Measurements from ENCODE around the gene SERTAD2. TPM values are rescaled to one million over a fixed set of nuclear protein-coding genes. Genes with fewer than 3 reads are reported as not detected.

SERTAD2 gene
- total RNA-seq, 2 donors from 2014 or later = 17.8 to 46.4 TPM

DNA sequence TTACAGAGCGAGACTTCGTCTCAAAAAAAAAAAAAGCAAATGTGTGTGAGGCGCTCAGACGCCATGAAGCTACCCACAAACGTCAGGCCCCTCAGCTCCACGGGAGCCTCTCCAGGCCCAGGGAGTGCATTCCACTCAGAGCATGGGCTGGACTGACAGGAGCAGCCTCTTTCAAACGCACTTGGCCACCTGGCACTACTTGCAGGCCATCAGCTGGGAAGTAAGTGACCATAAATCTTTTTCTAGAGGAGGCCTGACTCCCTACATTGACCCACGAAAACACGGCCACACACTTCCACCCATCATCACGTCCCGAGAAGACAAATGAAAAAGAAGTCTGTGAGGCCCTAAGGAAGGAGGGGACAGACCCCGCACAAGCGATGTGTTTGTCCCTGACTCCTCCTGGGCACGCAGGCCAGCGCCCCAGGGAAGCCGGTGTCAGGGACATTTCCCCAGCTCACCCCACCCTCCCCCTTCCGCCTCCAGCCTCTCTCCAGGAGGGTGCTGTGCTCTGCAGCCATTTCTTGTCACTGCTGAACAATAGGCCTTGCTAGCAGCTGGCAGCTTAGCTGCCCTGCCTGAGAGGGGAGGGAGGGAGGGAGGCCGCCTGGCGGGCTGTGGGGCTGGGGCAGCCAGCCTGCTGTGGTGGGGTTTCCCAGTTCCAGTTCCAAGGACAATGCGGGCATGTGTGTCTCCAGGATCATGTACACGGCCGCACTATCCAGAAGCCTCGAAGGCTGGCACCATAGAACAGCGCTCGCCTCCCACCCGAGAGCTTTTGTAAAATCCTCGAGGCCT, 26.6 kb downstream of the SERTAD2 start:
- H3K36me3 Mint-ChIP-seq = no peaks in the 10 kb centered on the region
- DNase-seq (ENCODE audit: low spot score in 2 of 2) (no peak), ATAC-seq (no peak)
- H3K9me3 Mint-ChIP-seq = no peaks in the 10 kb centered on the region
- H3K27ac Mint-ChIP-seq = no peak overlapping the region

DNA sequence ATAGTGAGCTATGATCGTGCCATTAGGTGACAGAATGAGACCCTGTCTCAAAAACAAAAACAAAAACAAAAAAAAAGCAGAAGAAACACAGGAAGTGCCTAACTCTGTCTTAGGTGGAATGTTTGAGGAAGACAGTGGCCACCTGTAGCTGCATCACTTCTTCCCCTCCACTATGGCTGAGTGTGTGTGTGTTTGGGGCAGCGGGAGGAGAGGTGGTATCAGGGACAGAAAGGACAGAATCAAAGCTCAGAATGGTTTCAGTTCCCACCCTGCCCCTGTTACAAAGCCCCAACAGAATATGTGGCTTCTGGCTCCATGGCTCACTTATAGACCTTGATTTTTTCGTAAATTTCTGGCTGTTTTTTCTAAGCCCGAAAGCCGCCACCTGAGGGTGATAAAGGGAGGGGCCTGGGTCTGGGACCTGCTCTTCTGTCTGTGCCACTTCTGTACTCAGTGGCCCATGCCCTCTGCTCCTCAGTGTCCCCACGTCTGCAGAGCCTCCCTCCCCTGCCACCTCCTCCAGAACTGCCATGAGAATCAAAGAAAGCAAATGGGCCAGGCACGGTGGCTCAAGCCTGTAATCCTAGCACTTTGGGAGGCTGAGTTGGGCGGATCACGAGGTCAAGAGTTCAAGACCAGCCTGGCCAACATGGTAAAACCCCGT, 27.4 kb downstream of the SERTAD2 start:
- ATAC-seq (no peak), DNase-seq (ENCODE audit: low spot score in 2 of 2) (no peak)
- no peak overlapping the region for H3K27ac Mint-ChIP-seq
- H3K9me3 Mint-ChIP-seq = no peaks in the 10 kb centered on the region
- H3K36me3 Mint-ChIP-seq = no peaks in the 10 kb centered on the region

DNA sequence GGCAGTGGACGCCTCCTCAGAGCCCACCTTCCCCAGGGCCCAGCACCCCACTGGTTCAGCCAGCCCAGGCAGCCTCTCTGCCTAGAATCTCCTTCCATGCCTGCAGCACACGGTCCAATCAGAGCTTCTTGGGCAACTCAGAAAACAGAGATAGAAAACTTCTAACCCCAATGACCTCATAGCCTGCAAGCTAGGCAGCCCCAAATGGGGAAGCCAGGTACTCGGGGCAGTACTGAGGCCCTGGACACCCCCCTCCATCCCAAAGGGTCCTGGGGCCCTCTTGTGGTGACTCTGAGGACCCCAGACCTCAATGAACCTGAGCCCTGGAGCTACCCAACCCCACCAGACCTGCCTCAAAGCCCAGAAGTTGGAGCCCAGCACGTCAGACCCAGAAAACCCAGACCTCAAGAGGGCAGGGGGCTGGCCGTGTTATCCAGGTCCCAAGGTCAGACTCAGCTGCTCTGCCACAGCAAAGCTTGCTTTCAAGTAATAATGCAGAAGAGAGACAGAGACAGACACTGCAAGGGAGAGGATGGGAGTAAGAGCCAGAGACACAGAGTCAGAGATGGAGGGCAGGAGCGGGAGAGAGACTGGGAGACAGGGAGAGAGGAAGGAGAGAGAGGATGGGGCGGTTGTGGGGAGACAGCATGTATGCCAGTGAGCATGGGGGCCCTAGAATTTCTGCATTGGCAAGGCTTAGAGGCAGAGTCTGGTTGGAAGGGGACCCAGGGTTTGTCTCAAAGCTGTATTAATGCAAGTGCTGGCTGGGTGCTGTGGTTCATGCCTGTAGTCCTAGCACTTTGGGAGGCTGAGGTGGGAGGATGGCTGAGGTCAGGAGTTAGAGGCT, 28.2 kb downstream of the SERTAD2 start:
- Mint-ChIP-seq H3K36me3 (no peaks in the 10 kb centered on the region), H3K27ac (peak overlapping the region in 1 of 2 donors; percentile 11), H3K9me3 (no peaks in the 10 kb centered on the region)
- ATAC-seq (peak; percentile 40 to 47), DNase-seq (ENCODE audit: low spot score in 2 of 2) (no peak)

DNA sequence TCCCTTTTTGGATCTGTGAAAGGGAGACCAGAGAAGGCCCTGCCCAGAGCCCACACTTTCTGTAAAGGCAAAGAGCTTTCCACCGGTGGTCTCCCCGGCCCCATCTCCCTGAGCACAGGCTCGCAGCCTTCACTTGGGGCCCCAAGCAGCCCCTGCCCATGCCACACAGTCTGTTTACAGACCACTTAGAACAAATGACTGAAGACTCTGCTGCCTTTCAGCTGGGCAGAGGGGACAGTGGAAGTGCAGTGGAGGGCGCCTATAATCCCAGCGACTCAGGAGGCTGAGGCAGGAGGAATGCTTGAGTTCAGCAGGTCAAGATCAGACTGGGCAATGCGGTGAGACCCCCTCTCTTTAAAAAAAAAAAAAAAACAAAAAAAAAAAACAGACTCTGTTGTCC, 28.9 kb downstream of the SERTAD2 start:
- Mint-ChIP-seq H3K9me3 (no peaks in the 10 kb centered on the region), H3K36me3 (no peaks in the 10 kb centered on the region), H3K27ac (no peak overlapping the region)
- DNase-seq (ENCODE audit: low spot score in 2 of 2) (no peak), ATAC-seq (no peak)

DNA sequence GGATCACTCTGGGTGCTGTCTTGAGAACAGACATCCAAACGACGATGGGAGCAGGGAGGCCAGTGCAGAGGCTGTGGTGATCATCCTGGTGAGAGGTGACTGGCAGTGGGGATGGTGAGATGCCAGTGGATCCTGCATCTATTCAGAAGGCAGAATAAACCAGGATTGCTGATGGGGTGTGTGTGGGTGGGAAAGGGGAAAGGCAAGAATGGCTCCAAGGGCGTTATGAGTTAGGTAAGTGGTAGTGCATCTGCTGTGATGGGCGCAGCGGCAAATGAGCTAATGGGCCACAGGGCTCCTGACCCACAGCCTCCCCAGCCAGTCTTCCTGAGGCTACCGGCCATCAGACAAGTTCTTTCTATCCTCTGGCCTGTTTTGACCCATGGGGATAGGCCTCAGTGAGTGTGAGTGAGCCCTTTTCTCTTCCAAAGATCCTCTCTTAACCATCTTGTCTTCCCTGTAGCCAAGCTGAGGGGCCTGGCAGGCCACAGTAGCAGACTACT, 29.6 kb downstream of the SERTAD2 start:
- no peaks in the 10 kb centered on the region for H3K9me3 Mint-ChIP-seq

DNA sequence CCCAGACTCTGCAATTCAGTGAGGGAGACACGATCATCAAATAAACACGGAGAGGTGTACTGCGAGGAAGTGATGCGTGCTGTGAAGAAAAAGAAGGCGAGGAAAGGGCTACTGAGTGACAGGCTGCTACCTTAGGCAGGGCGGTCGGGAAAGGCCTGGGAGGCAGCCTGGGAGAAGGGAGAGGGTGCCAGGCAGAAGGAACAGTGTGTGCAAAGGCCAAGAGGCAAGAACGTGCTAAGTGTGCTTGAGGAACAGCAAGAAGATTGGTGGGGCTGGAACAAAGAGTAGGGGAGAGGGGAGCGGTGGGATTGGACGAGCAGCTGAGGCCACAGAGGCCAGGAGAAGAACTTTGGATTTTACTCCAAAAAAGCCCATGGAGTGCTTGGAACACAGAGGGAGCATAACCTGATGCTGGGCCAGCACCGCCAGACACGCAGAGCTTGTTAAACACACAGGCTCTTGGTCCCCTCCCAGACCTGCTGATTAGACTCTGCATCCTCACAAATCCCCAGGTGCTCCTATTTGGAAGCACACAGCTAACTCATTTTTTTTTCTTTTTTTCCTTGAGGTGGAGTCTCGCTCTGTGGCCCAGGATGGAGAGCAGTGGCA, 30.4 kb downstream of the SERTAD2 start:
- Mint-ChIP-seq H3K36me3 (no peaks in the 10 kb centered on the region), H3K27ac (no peak overlapping the region), H3K9me3 (no peaks in the 10 kb centered on the region)
- ATAC-seq (no peak), DNase-seq (ENCODE audit: low spot score in 2 of 2) (no peak)

More for the DNA sequence above, 29.6 kb downstream of the SERTAD2 start:
- no peak for DNase-seq (ENCODE audit: low spot score in 2 of 2)
- no peak for ATAC-seq
- Mint-ChIP-seq H3K36me3 (no peaks in the 10 kb centered on the region), H3K27ac (no peak overlapping the region)

DNA sequence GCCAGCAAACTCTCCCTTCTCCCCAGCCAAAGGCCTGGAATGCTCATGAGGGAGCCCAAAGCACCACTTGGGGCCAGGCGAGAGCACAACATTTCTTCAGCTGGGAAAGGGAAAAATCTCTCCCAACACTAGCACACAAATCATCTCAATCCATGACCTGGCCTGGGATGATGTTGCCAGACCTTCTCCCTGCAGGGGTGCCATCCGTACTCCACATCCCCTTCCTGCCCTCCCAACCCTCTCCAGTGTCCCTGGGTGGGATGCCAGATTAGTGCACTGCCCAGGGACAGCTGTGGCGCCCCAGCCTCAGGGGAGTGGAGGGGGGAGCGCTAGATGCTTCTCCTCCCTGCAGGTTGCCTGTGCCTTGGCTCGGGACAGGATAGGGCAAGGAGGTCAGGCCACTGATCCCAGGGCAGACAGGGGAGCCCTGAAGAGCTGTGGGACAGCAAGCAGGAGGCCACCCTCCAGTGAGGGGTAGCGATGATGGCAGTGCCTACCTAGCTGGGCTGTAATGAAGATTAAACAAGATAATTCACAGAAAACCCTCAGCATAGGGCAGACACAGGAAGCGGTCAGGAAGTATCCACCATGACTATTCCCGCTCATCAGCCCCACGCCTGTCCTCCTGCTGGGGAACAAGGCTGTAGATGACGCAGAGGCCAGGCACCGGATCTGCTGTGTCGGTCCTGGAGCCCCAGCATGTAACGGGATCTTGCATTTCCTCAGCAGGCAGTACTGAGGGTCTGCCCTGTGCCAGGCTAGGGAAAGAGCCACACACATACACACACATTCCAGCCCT, 31.1 kb downstream of the SERTAD2 start:
- H3K9me3 Mint-ChIP-seq = no peaks in the 10 kb centered on the region
- H3K27ac Mint-ChIP-seq = peak overlapping the region in 1 of 2 donors; percentile 9
- ATAC-seq (no peak), DNase-seq (ENCODE audit: low spot score in 2 of 2) (no peak)
- H3K36me3 Mint-ChIP-seq = no peaks in the 10 kb centered on the region

DNA sequence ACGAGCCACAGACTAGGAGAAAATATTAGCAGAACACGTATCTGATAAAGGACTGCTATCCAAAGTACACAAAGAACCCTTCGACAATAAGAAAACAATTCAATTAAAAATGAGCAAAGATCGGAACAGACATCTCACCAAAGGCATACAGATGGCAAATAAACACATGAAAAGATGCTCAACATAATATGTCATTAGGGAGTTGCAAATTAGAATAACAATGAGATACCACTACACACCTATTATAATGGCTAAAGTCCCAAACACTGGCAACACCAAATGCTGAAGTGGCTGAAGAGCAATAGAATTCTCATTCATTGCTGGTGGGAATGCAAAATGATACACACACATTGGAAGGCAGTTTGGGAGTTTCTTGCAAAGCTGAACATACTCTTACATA, 33.1 kb downstream of the SERTAD2 start:
- DNase-seq (ENCODE audit: low spot score in 2 of 2) = no peak
- no peak overlapping the region for H3K27ac Mint-ChIP-seq
- no peak for ATAC-seq
- H3K36me3 Mint-ChIP-seq = no peaks in the 10 kb centered on the region
- H3K9me3 Mint-ChIP-seq = no peaks in the 10 kb centered on the region

DNA sequence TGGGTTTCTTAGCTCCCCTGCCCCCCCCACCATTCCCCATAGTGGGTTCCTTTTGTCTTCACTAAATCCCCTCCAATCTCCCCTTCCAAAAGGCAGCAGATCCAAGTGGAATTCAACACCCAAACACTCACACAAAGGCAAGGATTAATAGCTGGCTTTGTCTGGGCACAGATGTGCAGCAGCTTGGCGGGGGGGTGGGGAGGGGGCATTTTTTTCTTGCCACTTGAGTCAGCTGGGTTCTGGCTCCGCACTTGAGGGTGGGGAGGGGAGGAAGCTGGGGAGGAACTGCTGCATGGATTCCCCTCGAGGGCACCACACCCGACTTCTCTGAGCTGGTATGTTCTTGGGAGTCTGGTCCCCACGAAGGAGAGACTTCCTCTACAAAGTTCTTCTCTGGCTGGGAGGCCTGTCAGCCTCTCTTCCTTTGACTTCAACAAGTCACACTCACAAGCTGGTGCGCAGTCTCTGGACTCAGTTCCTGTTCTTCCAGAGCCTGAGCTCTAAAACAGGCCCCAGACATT, 36.0 kb downstream of the SERTAD2 start:
- no peak for DNase-seq (ENCODE audit: low spot score in 2 of 2)
- ATAC-seq = no peak
- no peaks in the 10 kb centered on the region for H3K9me3 Mint-ChIP-seq
- no peak overlapping the region for H3K27ac Mint-ChIP-seq
- H3K36me3 Mint-ChIP-seq = no peaks in the 10 kb centered on the region

DNA sequence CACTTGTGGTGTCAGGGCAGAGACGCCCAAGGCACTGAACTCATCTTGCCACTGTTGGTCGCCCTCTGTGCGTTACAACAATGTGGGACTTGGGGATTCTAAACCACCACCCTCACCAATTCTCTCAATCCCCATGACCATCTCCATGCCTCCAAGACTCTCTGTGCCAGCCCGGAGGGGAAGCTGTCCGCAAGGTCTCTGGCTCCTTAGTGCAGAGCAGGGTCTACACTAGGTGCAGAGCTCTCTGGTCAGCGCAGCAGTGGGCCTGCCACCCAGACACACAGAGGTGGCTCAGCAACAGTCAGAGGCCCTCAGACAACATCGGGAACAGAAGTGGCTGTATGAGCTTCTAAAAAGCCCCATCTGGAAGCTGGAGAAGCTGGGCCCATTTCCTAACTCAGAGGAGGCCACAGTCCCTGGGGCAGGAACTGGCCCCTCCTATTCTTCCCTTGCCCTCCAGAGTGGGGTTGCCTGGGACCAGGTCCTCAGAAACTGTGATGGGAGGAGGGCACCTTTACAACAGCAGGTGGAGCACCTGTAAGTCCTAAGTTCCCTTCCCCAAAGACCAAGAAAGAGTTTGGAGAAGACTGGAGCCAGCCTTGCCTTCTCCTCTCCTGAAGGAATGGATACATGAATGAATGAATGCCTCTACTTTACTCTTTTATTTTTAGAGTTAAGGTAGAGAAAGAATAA, 37.7 kb downstream of the SERTAD2 start:
- no peak for ATAC-seq
- Mint-ChIP-seq H3K36me3 (no peaks in the 10 kb centered on the region), H3K9me3 (no peaks in the 10 kb centered on the region), H3K27ac (no peak overlapping the region)
- no peak for DNase-seq (ENCODE audit: low spot score in 2 of 2)

DNA sequence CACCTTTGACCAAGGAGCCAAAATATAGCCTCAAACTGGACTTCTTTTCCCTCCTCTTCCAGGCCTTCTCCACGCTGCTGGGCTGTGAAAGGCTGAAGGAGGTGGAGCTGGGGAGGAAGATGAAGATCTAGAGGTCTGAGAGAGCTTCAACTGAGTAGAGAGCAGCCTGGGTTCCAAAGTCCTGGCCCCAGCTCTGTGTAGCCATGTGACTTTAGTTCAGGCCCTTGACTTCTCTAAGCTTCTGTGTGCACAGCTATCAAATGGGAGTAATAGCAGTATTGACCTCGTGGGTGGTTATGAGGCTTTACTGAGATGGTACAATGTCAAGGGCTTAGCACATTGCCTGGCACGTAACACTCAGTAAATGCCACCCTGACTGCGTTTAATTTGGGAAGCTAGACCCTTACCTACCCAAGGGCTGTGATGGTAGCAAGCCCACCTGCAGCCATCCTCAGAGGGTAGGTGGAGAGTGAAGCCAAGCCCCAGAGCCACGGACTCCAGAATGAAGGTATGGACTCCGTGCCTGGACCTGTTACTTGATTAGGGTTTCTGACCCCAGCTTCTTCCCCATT, 38.4 kb downstream of the SERTAD2 start:
- DNase-seq (ENCODE audit: low spot score in 2 of 2) (no peak), ATAC-seq (no peak)
- no peaks in the 10 kb centered on the region for H3K36me3 Mint-ChIP-seq
- no peaks in the 10 kb centered on the region for H3K9me3 Mint-ChIP-seq
- no peak overlapping the region for H3K27ac Mint-ChIP-seq

DNA sequence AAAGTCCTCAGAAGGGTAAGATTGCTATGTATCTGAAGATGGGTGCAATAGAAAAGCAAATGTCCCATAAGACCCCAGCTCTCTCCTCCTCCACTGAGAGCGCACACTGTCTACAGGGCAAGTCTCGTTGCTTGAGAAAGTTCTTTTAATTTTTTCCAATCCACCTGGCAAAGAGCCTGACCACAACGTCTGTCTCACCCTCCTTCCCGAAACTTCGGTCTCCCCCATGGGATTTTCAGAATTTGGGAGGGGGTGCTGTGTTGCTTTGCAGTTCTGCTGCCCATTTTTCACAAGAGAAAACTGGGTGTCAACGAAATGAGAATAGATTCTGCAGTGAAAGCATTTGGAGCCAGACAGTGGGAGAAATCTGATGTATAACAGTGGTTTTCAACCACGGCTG, 40.4 kb downstream of the SERTAD2 start:
- DNase-seq (ENCODE audit: low spot score in 2 of 2) (no peak), ATAC-seq (no peak)
- Mint-ChIP-seq H3K27ac (no peak overlapping the region), H3K36me3 (no peaks in the 10 kb centered on the region), H3K9me3 (no peaks in the 10 kb centered on the region)

DNA sequence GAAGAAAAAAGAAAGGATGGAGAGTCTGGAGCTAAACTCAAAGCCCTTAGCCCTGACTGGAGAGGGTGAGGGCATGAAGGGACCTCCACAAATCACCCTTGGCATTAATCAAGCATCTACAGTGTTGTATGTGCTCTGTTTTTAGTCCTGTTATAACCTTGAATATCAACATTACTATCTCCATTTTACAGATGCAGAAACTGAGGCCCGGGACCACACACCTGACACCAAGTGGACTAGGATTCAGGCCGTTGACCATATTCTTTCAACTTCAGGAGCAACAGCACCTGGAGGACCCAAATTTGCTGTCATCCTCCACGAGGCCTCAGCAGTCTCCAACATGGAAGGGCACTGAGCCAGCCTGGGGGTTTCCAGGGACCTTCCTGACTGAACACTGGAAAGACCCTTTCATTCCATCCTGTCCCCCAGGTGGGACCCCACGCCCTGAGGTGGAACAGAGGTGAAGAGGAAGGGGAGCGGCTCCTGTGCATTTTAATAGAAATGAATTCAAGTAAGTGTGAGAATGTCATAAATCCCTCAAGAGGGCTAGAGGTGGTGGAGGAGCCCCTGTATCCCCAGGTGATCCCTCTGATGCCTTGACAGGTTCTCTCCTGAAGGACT, 41.0 kb downstream of the SERTAD2 start:
- no peak for ATAC-seq
- no peaks in the 10 kb centered on the region for H3K36me3 Mint-ChIP-seq

DNA sequence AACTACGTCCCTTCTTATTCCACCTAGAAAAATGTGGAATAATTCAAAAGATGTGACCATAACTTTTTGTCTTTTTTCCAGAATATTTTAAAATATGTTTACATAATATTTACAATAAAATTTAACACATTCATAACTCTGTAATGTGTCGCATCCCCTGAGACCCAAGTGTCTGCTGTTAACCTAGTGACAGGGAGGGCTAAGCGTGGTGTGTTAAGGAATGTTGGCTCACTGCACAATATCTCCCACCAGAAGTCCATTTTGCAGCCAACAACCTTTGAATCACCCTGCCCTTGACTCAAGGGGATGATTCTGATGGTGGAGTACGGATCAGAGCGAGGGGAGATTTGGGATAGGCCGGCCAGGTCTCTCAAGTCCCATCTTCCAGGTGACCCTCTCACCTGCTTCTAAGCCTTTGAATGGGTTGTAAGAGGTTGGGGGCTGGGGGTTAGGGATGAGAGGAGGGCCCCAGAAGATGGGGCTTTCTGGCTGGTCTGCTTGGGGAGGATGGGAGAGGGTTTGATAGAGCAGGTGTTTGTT, 43.3 kb downstream of the SERTAD2 start:
- Mint-ChIP-seq H3K9me3 (no peaks in the 10 kb centered on the region), H3K27ac (no peak overlapping the region), H3K36me3 (no peaks in the 10 kb centered on the region)
- ATAC-seq (no peak), DNase-seq (ENCODE audit: low spot score in 2 of 2) (no peak)

More for the DNA sequence above, 41.0 kb downstream of the SERTAD2 start:
- DNase-seq (ENCODE audit: low spot score in 2 of 2) = no peak
- Mint-ChIP-seq H3K9me3 (no peaks in the 10 kb centered on the region), H3K27ac (no peak overlapping the region)
